ENCODE results near the gene EXOC4. TPM values are rescaled to one million over a fixed set of nuclear protein-coding genes. Genes with fewer than 3 reads are reported as not detected.
"Not testable (repeated sequence)": the region's sequence is repeated elsewhere in the genome, so short reads cannot be mapped to it uniquely, and the experiment has no call there.

EXOC4 gene
- total RNA-seq: 10 to 100 TPM; 28.0 to 63.0 (median 42.8) TPM
- 10 to 100 TPM in 2 of 3 donors, 1 to 10 TPM in 1; 7.6 to 29.1 (median 15.4) TPM for polyA plus RNA-seq
- long read RNA-seq, donor 1, full-length matches to known transcripts: 24 of 28 reads
- long read RNA-seq, donor 1, partial matches to known transcripts: 1 of 28 reads
- long read RNA-seq, donor 1, other reads (novel, unspliced or antisense): 3 of 28 reads
- long read RNA-seq, donor 2, full-length matches to known transcripts: 18 of 30 reads
- long read RNA-seq, donor 2, partial matches to known transcripts: 7 of 30 reads
- long read RNA-seq, donor 2, other reads (novel, unspliced or antisense): 5 of 30 reads

DNA sequence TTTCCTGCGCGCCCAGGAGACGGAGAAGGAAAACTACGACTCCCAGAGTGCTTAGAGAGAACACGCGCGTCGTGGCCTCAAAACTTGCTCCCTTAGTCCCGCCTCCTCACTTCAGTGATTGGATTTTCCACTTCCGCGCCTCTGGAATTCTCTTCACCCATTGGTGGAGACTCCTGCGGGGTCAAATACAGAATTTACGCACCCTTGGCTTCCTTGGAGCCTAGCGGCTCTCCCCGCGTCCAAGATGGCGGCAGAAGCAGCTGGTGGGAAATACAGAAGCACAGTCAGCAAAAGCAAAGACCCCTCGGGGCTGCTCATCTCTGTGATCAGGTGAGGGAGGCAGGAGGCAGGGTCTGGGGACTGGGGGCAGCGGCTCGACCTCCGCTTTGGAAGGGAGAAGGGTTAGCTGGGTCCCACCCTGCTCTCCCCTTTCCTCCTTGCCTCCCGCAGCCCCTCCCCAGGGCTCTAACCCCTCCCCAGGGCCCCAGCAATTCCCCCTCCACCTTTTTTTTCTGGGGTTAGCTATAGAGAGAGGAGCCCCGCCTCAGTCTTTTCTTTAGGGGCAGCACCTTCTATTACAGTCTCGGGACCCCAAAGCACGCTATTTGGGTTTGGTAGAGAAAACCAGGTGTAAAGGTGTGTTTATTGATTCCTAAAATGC lies at the start of gene EXOC4:
Gene EXOC4, plus strand, starts transcription at position 221 of the 661 bp plus-strand sequence.
- intact Hi-C loops (cut with DNase I): no loop called here
- Histone ChIP-seq H3K4me1 (peaks cover 8% of the 10 kb centered on the region), H3K27me3 (ENCODE audit: insufficient read depth in 3 of 3, low read length in 2 of 3) (no peaks in the 10 kb centered on the region), H3K27ac (peak within 1 kb of the TSS; percentile 93), H3K36me3 (ENCODE audit: insufficient read depth in 1 of 2, low read depth in 1 of 2) (no peaks in the 10 kb centered on the region), H3K9me3 (no peaks in the 10 kb centered on the region), H3K4me3 (peak within 1 kb of the TSS; percentile 86)
- DNase-seq (peak; percentile 84 to 91), ATAC-seq (peak; percentile 100)
- 0% methylated on average over 25 of the region's 25 CpGs for WGBS, 3 donors
- no peak for TF ChIP-seq CTCF (IDR thresholded peaks at IDR 0.05)

DNA sequence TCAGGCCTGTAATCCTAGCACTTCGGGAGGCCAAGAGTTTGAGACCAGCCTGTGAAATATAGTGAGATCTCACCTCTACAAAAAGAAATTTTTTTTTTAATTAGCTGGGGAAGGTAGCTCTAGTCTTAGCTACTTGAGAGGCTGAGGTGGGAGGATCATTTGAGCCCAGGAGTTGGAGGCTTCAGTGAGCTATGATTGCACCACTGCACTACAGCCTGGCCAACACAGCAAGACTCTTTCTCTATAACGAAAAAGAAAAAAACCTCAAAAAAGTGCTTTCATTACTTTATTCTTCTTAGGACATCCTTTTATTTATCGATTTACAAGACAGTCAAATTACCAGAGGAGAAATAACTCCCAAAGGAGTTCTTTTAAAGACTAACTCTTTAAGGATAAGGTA lies 49.4 kb upstream of the EXOC4 start:
- Histone ChIP-seq H3K4me1 (no peaks in the 10 kb centered on the region), H3K9me3 (no peaks in the 10 kb centered on the region), H3K27me3 (ENCODE audit: insufficient read depth in 3 of 3, low read length in 2 of 3) (no peaks in the 10 kb centered on the region), H3K27ac (no peak overlapping the region), H3K36me3 (ENCODE audit: insufficient read depth in 1 of 2, low read depth in 1 of 2) (no peaks in the 10 kb centered on the region), H3K4me3 (no peak overlapping the region)
- ATAC-seq (no peak), DNase-seq (no peak)
- TF ChIP-seq CTCF (IDR thresholded peaks at IDR 0.05): no peak
- intact Hi-C loops (cut with DNase I): no loop called here
- WGBS, 3 donors: 88 to 92% (median 89%) methylated on average over 3 of the region's 3 CpGs

DNA sequence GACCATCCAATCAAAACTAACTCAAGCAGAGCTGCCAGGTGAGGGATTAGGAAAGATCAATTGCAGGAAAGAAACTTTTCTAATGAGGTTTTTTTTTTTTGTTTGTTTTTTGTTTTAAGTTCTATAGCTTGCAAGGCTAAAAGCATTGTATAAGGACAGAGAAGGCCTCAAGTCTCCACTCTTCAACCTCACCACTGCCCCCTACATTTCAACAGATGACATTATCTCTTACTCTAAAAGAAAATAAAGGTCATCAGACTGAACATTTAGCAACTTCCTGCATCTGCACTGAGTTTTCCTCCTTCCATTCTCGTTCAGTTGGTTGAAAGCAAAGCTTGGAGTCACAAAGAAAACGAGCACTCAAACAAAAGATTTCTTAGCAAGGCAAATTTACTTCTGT lies 45.2 kb upstream of the EXOC4 start:
- no peaks in the 10 kb centered on the region for H3K36me3 ChIP-seq (ENCODE audit: insufficient read depth in 1 of 2, low read depth in 1 of 2)
- peak; percentile 6 for TF ChIP-seq CTCF (IDR thresholded peaks at IDR 0.05)
- intact Hi-C loops (cut with DNase I): no loop called here
- DNase-seq (no peak), ATAC-seq (no peak)
- no peaks in the 10 kb centered on the region for H3K27me3 ChIP-seq (ENCODE audit: insufficient read depth in 3 of 3, low read length in 2 of 3)
- H3K4me1 ChIP-seq: no peaks in the 10 kb centered on the region
- 63 to 69% (median 68%) methylated on average over 2 of the region's 2 CpGs for WGBS, 3 donors
- no peaks in the 10 kb centered on the region for H3K9me3 ChIP-seq
- no peak overlapping the region for H3K4me3 ChIP-seq
- no peak overlapping the region for H3K27ac ChIP-seq

DNA sequence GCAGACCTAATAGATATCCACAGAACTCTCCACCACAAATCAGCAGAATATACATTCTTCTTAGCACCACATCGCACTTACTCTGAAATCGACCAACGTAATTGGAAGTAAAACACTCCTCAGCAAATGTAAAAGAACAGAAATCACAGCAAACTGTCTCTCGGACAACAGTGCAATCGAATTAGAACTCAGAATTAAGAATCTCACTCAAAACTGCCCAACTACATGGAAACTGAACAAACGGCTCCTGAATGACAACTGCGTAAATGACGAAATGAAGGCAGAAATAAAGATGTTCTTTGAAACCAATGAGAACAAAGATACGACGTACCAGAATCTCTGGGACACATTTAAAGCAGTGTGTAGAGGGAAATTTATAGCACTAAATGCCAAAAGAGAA lies 42.1 kb upstream of the EXOC4 start:
- not testable (repeated sequence) for H3K27ac ChIP-seq; H3K36me3 ChIP-seq (ENCODE audit: insufficient read depth in 1 of 2, low read depth in 1 of 2)
- WGBS, 3 donors: 85 to 93% (median 93%) methylated on average over 10 of the region's 10 CpGs

GRCh38 chr7:133213772-133214171 lies 39.1 kb upstream of the EXOC4 start:
- H3K27ac ChIP-seq; H3K9me3 ChIP-seq; intact Hi-C loops (cut with DNase I); DNase-seq; H3K36me3 ChIP-seq (ENCODE audit: insufficient read depth in 1 of 2, low read depth in 1 of 2); H3K4me3 ChIP-seq; H3K4me1 ChIP-seq; ATAC-seq; H3K27me3 ChIP-seq (ENCODE audit: insufficient read depth in 3 of 3, low read length in 2 of 3): not testable (repeated sequence)
- WGBS, 3 donors: 94 to 98% (median 94%) methylated on average over 3 of the region's 3 CpGs

More for the DNA sequence above, 42.1 kb upstream of the EXOC4 start:
- intact Hi-C loops (cut with DNase I); H3K4me1 ChIP-seq; H3K27me3 ChIP-seq (ENCODE audit: insufficient read depth in 3 of 3, low read length in 2 of 3); H3K9me3 ChIP-seq; DNase-seq; ATAC-seq; H3K4me3 ChIP-seq: not testable (repeated sequence)
